GM19324 (cell line): Measurements from ENCODE around the gene TOM1L2.
"Not testable (repeated sequence)": the region's sequence is repeated elsewhere in the genome, so short reads cannot be mapped to it uniquely, and the experiment has no call there.

ENCODE experiments used
- ATAC-seq: cut with Tn5 transposase; IDR thresholded peaks from one replicate; pipeline ENCODE4 v1.9.1; 2021; ENCODE audit warnings: mild to moderate bottlenecking, moderate library complexity; ENCODE audit not compliant: unreplicated experiment, low FRiP score

The TOM1L2 gene

DNA sequence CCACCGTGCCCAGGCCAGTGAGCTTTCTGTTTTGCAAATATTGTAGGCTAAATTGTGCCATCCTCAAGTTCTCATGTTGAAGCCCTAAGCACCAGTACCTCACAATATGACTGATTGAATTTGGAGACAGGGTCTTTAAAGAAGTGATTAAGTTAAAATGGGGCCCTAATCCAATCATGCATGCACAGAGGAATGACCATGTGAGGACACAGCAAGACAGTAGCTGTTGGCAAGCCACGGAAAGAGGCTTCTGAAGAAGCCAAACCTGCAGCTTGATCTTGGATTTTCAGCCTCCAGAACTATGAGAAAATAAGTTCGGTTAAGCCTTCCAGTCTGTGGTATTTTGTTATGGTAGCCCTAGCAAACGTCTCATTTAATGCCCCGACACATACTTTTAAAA lies 24.9 kb downstream of the TOM1L2 start:
- ATAC-seq, result no peak

DNA sequence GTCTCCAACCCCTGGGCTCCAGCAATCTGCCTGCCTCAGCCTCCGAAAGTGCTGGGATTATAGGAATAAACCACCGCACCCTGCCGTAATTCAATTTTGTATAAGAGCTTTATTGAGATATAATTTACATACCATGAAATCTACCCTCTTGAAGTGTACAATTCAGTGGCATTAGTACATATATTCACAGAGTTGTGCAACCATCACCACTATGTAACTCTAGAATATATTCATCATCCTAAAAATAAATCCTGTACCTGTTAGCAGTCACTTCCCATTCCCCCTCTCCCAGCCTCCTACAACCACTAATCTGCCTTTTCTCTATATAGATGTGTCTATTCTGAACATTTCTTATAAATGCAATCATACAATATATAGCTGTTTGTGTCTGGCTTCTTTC lies 26.1 kb downstream of the TOM1L2 start:
- no peak for ATAC-seq

GRCh38 chr17:17944743-17945142 lies 27.5 kb downstream of the TOM1L2 start:
- no peak for ATAC-seq

GRCh38 chr17:17944242-17944641 lies 28.0 kb downstream of the TOM1L2 start:
- ATAC-seq, result no peak

GRCh38 chr17:17943281-17943984 lies 28.8 kb downstream of the TOM1L2 start:
- no peak for ATAC-seq

- ATAC-seq, result no peak
Measured at GRCh38 chr17:17942846-17943245, 29.4 kb downstream of the TOM1L2 start.

GRCh38 chr17:17941015-17941414 lies 31.2 kb downstream of the TOM1L2 start:
- ATAC-seq, result no peak

GRCh38 chr17:17940441-17940911 lies 31.7 kb downstream of the TOM1L2 start:
- ATAC-seq, result no peak

GRCh38 chr17:17939941-17940340 lies 32.3 kb downstream of the TOM1L2 start:
- not testable (repeated sequence) for ATAC-seq

- ATAC-seq, result no peak
Measured at GRCh38 chr17:17938388-17939107, 33.7 kb downstream of the TOM1L2 start.

- ATAC-seq, result no peak
Measured at GRCh38 chr17:17937958-17938357, 34.2 kb downstream of the TOM1L2 start.

DNA sequence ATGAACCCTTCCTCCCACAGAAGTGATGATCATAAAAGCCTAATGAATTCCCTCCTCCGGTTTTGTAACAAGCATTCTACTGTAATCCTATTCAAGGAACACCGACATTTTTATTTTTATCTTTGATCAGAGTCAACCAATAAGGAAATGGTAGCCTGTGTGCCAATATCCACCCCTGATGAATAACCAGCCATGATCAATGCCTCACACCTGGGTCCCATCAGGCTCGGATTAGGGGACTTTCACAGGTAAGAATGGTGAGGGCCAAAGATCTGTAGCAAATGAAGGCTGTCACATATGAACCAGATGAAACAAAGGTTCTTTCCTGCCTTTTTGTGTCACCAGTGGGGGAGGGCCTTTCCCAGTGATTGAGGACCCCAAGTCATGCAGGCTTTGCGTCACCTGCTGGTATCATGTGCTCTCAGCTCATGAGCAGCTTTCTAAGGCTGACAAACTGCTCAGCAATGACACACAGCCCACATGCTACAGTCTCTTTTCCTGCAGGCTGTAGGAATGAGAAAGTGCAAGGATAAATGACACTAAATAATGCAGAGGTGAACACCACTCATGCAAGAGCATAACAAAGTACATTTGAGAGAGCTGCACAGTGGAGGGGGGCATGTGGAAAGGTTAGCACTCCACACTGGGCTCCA lies 34.9 kb downstream of the TOM1L2 start:
- no peak for ATAC-seq

DNA sequence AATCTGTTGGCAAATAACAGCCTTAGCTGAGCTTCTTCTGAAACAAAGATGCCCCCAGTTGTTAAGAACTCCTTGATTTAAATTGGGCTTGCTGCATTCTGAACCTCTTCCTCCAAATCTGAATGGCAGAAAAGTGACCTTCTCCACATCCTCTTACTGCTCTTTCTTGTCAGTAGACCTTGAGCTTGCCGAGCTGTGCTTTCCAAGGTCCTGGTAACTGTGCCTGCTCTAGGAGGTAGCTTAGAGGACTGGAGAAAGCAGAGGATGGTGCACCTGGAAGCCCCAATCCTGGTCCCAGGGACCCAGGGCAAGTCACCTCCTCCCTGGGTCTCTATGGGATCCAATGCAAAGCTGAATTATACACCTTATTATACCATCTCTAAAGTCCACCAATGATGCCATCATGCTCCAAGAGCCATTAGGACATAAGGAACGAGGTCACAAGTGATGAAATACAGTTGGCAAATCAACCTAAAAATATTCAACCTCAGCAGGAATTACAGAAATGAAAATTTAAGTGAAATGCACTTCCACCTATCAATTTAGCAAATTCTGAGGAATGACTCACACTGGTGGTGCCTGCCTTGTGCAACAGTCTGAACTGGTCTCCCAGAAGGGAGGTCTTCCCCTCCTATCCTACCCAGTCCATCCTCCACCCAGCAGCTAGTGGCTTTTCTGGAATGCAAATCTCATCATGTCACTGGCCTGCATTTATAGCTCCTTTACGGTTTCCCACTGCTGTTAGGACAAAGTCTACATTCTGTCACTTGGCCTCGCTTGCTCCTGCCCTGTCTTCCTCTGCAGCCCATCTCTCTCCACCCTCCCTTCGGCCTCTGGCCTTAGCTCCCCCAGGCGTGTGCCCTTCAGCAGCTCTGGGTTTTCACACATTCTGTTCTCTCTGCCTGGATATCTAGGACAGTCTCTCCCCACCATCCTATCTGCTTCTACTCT lies 36.6 kb downstream of the TOM1L2 start:
- no peak for ATAC-seq

GRCh38 chr17:17934806-17935205 lies 37.4 kb downstream of the TOM1L2 start:
- no peak for ATAC-seq

GRCh38 chr17:17934214-17934613 lies 38.0 kb downstream of the TOM1L2 start:
- no peak for ATAC-seq

DNA sequence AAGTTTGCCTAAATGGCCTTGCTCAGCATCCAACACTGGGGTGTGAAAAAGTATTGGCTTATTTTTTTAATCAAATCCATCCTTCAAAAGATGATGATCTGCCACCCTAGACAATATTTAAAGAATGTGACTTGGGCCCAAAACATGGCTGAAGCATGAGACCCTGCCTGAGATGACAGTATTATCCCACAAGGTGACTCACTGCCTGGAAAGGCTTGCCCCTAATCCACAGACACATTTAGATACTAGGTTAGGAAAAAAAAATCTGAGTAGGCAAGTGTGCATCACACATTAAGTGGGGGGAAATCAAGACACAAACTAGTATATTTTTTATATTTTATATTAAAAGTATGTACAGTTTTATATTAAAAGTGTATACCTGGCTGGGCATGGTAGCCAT lies 38.4 kb downstream of the TOM1L2 start:
- ATAC-seq, result no peak

DNA sequence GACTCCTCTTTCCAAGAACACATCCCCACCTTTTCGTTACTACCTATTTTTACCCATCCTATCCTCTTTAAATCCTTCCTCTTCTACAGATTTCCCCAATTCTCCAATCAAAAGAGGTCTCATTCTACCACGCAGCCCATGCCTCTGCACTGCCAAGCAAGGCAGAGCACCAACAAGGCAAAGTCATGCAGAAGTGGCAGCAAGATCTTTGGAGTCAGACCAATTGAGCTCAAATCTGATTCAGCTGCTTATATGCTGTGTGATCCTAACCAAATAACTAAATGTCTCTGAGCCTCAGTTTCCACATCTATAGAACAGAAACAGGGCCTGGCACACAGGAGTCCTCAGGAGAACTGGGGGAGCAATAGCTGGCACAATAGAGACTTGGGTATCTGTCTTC lies 41.0 kb downstream of the TOM1L2 start:
- no peak for ATAC-seq

DNA sequence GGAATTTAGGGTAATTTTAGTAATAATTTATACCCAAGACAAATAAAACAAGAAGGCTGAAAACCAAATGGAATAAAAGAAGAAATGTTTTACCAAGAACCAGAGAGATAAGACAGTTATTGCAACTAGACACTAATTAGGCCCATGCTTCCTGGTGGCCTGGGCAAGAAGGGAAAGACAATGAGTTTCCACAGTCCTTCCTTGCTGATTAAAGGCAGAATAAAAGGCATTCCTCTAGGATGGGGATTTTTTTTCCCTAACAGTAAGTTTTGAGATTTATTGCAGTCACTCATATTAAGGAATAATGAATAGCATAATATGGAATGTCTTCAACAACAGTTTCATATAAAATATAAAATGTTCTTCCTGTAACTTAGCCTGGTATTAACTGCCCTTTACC lies 41.5 kb downstream of the TOM1L2 start:
- no peak for ATAC-seq

GRCh38 chr17:17929655-17930380 lies 42.4 kb downstream of the TOM1L2 start:
- no peak for ATAC-seq
